ENCODE results near the gene PDCD6IP.

DNA sequence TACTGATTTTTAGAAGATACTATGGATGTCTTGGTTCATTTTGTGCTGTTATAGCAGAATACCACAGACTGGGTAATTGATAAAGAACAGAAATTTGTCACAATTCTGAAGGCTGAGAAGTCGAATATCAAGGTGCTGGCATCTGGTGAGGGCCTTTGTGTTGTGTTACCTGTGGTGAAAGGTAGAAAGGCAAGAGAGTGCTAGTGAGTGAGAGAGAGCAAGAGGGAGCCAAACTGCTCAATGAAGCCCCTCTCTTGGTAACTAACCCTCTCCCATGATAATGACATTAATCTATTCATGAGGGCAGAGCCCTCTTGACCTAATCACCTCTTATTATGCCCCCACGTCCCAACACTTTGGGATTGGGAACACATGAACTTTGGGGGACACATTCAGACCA is 31.3 kb downstream of the PDCD6IP start:
- TF ChIP-seq, protein P1, sequence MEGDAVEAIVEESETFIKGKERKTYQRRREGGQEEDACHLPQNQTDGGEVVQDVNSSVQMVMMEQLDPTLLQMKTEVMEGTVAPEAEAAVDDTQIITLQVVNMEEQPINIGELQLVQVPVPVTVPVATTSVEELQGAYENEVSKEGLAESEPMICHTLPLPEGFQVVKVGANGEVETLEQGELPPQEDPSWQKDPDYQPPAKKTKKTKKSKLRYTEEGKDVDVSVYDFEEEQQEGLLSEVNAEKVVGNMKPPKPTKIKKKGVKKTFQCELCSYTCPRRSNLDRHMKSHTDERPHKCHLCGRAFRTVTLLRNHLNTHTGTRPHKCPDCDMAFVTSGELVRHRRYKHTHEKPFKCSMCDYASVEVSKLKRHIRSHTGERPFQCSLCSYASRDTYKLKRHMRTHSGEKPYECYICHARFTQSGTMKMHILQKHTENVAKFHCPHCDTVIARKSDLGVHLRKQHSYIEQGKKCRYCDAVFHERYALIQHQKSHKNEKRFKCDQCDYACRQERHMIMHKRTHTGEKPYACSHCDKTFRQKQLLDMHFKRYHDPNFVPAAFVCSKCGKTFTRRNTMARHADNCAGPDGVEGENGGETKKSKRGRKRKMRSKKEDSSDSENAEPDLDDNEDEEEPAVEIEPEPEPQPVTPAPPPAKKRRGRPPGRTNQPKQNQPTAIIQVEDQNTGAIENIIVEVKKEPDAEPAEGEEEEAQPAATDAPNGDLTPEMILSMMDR (conservative IDR thresholded peaks at IDR 0.05; ENCODE audit: low read length), result no peak
- TF ChIP-seq EZH2phosphoT487 (IDR thresholded peaks at IDR 0.05; ENCODE audit: borderline replicate concordance), result no peak

All from Loucy (cell line).